CD8-positive, alpha-beta memory T cell (primary cell): Measurements from ENCODE around the gene STAP2. TPM values are rescaled to one million over a fixed set of nuclear protein-coding genes. Genes with fewer than 3 reads are reported as not detected.
A peak's percentile ranks its signal among the peaks of the same experiment; 100 is the strongest.
"Not testable (repeated sequence)": the region's sequence is repeated elsewhere in the genome, so short reads cannot be mapped to it uniquely, and the experiment has no call there.

Experiments used
- CTCF ChIA-PET: fragments of 350-600 bp; sonication (Branson Sonifier 250); formaldehyde crosslinking; loops from one replicate; lab custom pipeline; 2021; ENCODE audit warnings: antibody characterized with exemption; lab: Charles Lee
- POLR2A ChIA-PET: fragments of 350-600 bp; sonication (Branson Sonifier 250); formaldehyde crosslinking; loops from one replicate; lab custom pipeline; 2021; ENCODE audit warnings: antibody characterized with exemption; lab: Charles Lee
- DNase-seq, 5 donors: peaks; one replicate each; pipeline versions ENCODE4 v3.0.0 to v3.0.0-alpha.2; 2020 to 2022; ENCODE audit warnings: mixed read lengths in 1 of 5
- H3K27ac ChIP-seq: one replicate; pipeline ENCODE4 v1.7.0; 2013; ENCODE audit warnings: low read depth, mild to moderate bottlenecking, low read length, moderate library complexity
- H3K27me3 ChIP-seq: 2 replicates; pipeline ENCODE4 v1.7.0; 2013; ENCODE audit warnings: low read length, mild to moderate bottlenecking; ENCODE audit not compliant: insufficient read depth, poor library complexity, severe bottlenecking
- H3K36me3 ChIP-seq: 2 replicates; pipeline ENCODE4 v1.7.0; 2013; ENCODE audit warnings: mild to moderate bottlenecking, low read length, moderate library complexity; ENCODE audit not compliant: insufficient read depth
- H3K4me1 ChIP-seq: 2 replicates; pipeline ENCODE4 v1.7.0; 2013; ENCODE audit warnings: mild to moderate bottlenecking, low read length, moderate library complexity; ENCODE audit not compliant: insufficient read depth
- H3K4me3 ChIP-seq: 2 replicates; pipeline ENCODE4 v1.7.0; 2013; ENCODE audit warnings: mild to moderate bottlenecking, low read length
- H3K9me3 ChIP-seq: 2 replicates; pipeline ENCODE4 v1.7.0; 2013; ENCODE audit warnings: mild to moderate bottlenecking, low read length
- H3K27ac Mint-ChIP-seq, 8 donors: one replicate each; pipeline ENCODE4 v1.8.0; 2020 to 2021; ENCODE audit warnings: mixed read lengths in 8 of 8, mild to moderate bottlenecking in 6 of 8, inconsistent platforms in 3 of 8, moderate library complexity in 3 of 8
- H3K27me3 Mint-ChIP-seq, 2 donors: one replicate each; pipeline ENCODE4 v1.8.0; 2020 to 2021; ENCODE audit warnings: mixed read lengths in 2 of 2, mild to moderate bottlenecking in 1 of 2, moderate library complexity in 1 of 2
- H3K36me3 Mint-ChIP-seq, 3 donors: one replicate each; pipeline ENCODE4 v1.8.0; 2020 to 2021; ENCODE audit warnings: mixed read lengths in 3 of 3, inconsistent platforms in 1 of 3, mild to moderate bottlenecking in 1 of 3
- H3K4me1 Mint-ChIP-seq, 3 donors: one replicate each; pipeline ENCODE4 v1.8.0; 2020 to 2021; ENCODE audit warnings: mixed read lengths in 3 of 3, inconsistent platforms in 1 of 3, mild to moderate bottlenecking in 1 of 3
- H3K4me3 Mint-ChIP-seq, 7 donors: one replicate each; pipeline ENCODE4 v1.8.0; 2020 to 2021; ENCODE audit warnings: mixed read lengths in 7 of 7, mild to moderate bottlenecking in 6 of 7, moderate library complexity in 4 of 7, inconsistent platforms in 2 of 7
- H3K9me3 Mint-ChIP-seq, 5 donors: one replicate each; pipeline ENCODE4 v1.8.0; 2020 to 2022; ENCODE audit warnings: mixed read lengths in 5 of 5, mild to moderate bottlenecking in 3 of 5, moderate library complexity in 2 of 5, inconsistent platforms in 1 of 5
- polyA plus RNA-seq: library from polyadenylated mRNA; unstranded; fragments of 300-500 nt; fragmentation: Illumina TruSeq; gene quantifications from one replicate; pipeline ENCODE4 v1.2.3, GENCODE V29; 2021
- total RNA-seq, 2 experiments: library from RNA; stranded (reverse); gene quantifications; one replicate each; pipeline ENCODE4 v1.2.3, GENCODE V29; 2021

STAP2 gene
- total and polyA plus RNA-seq, 3 experiments from 2014 or later = 1.8 to 6.1 (median 3.9) TPM

DNA sequence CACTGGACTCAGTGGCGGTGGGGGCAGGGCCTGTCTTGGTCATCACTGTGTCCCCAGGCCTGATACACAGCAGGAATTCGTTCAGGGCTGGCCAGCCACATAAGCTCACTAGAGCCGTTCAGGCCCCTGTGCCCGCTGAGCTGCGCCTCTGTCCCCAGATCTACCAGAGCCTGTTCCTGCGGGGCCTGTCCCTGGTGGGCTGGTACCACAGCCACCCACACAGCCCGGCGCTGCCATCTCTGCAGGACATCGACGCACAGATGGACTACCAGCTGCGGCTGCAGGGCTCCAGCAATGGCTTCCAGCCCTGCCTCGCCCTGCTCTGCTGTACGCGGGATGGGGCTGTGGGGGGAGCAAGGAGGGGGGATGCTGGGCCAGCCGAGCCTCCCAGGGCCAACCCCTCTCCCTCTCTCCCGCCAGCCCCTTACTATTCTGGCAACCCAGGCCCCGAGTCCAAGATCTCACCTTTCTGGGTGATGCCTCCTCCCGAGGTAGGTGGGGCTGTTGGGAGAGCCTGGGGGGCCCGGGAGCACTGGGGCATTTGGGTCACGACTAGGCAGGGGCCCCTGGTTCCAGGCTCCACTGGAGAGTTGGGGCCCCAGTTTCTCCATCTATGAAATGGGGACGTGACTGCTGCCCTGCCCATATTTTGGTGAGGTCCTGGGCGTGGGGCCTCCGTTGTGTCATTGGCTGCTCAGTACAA, 18.6 kb upstream of the STAP2 start:
- ChIA-PET CTCF (no interaction called here), POLR2A (no interaction called here)
- no peak overlapping the region for H3K27ac ChIP-seq
- Mint-ChIP-seq H3K4me3 (no peak overlapping the region), H3K36me3 (peaks cover 0 to 37% (median 0%) of the 10 kb centered on the region in 3 donors), H3K4me1 (peaks cover 0 to 3% (median 2%) of the 10 kb centered on the region in 3 donors), H3K27ac (no peak overlapping the region), H3K9me3 (no peaks in the 10 kb centered on the region), H3K27me3 (no peaks in the 10 kb centered on the region)
- no peaks in the 10 kb centered on the region for H3K4me1 ChIP-seq
- H3K9me3 ChIP-seq = no peaks in the 10 kb centered on the region
- DNase-seq = no peak
- H3K36me3 ChIP-seq = no peaks in the 10 kb centered on the region
- H3K4me3 ChIP-seq = no peak overlapping the region
- no peaks in the 10 kb centered on the region for H3K27me3 ChIP-seq

DNA sequence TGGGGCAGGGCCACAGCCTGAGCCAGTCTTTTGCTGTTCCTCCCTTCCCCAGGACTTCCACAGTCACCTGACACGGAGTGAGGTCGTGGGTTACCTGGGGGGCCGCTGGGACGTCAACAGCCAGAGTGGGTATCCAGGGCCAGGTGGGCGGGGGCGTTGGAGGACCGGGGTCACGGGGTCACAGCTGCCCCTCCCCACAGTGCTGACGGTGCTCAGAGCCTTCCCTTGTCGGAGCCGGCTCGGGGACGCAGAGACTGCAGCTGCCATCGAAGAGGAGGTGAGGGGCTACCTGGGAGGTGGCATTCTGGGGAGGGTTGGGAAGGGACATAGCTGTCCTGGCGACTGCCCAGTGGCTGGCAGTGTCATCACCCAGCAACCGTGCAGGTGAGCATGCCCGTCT, 16.3 kb upstream of the STAP2 start:
- Histone ChIP-seq H3K27me3 (no peaks in the 10 kb centered on the region), H3K4me3 (no peak overlapping the region), H3K36me3 (no peaks in the 10 kb centered on the region), H3K4me1 (no peaks in the 10 kb centered on the region), H3K9me3 (no peaks in the 10 kb centered on the region), H3K27ac (no peak overlapping the region)
- POLR2A ChIA-PET = no interaction called here
- H3K27me3 Mint-ChIP-seq = no peaks in the 10 kb centered on the region
- DNase-seq = no peak
- no peaks in the 10 kb centered on the region for H3K9me3 Mint-ChIP-seq
- no peak overlapping the region for H3K4me3 Mint-ChIP-seq
- CTCF ChIA-PET = interaction anchor here (0.8 to 1.6 kb wide), 2 partner anchors 14 to 78 kb away, joined by 3 to 5 read pairs; no protein-coding TSS in a partner anchor
- H3K4me1 Mint-ChIP-seq = peaks cover 0 to 3% (median 2%) of the 10 kb centered on the region in 3 donors
- peak overlapping the region in 1 of 8 donors; percentile 83 for H3K27ac Mint-ChIP-seq
- peaks cover 0 to 25% (median 0%) of the 10 kb centered on the region in 3 donors for H3K36me3 Mint-ChIP-seq

DNA sequence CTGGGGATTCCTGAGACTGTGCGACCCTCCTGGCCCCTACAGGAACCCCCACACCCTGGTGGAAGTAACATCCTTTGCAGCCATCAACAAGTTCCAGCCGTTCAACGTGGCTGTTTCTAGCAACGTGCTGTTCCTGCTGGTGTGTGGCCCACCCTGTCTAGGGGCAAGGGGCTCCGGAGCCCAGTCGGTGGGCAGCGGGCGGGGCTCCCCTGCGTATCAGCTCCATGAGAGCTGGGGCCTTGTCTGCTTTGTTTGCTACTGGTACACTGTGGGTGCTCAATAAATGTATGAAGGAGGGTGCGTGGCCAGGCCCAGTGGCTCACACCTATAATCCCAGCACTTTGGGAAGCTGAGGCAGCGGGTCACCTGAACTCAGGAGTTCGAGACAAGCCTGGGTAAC, 15.7 kb upstream of the STAP2 start:
- H3K27me3 Mint-ChIP-seq = no peaks in the 10 kb centered on the region
- Histone ChIP-seq H3K9me3 (no peaks in the 10 kb centered on the region), H3K4me3 (no peak overlapping the region), H3K4me1 (no peaks in the 10 kb centered on the region), H3K27ac (no peak overlapping the region), H3K36me3 (no peaks in the 10 kb centered on the region), H3K27me3 (no peaks in the 10 kb centered on the region)
- CTCF ChIA-PET = interaction anchor here (1.6 to 4.8 kb wide), 3 partner anchors 10 to 87 kb away, joined by 5 to 41 read pairs (median 30); partner anchors contain the start of gene MPND
- H3K36me3 Mint-ChIP-seq = peaks cover 0 to 23% (median 0%) of the 10 kb centered on the region in 3 donors
- H3K4me3 Mint-ChIP-seq = no peak overlapping the region
- POLR2A ChIA-PET = no interaction called here
- no peaks in the 10 kb centered on the region for H3K9me3 Mint-ChIP-seq
- peaks cover 0 to 3% (median 2%) of the 10 kb centered on the region in 3 donors for H3K4me1 Mint-ChIP-seq
- DNase-seq = no peak
- H3K27ac Mint-ChIP-seq = no peak overlapping the region

DNA sequence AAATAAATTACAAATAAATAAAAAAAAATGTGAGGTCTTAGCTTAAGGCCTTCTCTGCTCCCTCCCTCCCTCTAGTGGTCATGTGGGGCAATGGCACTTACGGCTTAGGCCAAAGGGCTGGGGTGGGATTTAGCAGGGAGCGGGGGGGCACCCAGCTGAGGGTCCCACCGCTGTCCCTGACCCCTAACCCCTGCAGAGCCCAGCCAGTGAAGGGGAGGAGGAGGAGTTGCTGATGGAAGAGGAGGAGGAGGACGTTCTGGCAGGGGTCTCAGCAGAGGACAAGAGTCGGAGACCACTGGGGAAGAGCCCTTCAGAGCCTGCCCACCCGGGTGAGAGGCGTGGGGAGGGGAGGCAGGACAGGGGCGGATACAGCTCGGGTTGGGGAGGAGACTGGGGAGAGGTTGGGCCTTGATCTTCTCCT, 14.1 kb upstream of the STAP2 start:
- peaks cover 0 to 3% (median 2%) of the 10 kb centered on the region in 3 donors for H3K4me1 Mint-ChIP-seq
- H3K27ac Mint-ChIP-seq = peak overlapping the region in 3 of 8 donors; percentile 22 to 87 (median 46)
- no peaks in the 10 kb centered on the region for H3K9me3 Mint-ChIP-seq
- CTCF ChIA-PET = interaction anchor here (0.6 to 4.8 kb wide), 23 partner anchors 9 to 365 kb away, joined by 3 to 41 read pairs (median 5); partner anchors contain the start of genes HDGFL2 and MPND
- no peak overlapping the region for H3K27ac ChIP-seq
- H3K36me3 ChIP-seq = no peaks in the 10 kb centered on the region
- H3K4me1 ChIP-seq = no peaks in the 10 kb centered on the region
- H3K4me3 Mint-ChIP-seq = no peak overlapping the region
- no peaks in the 10 kb centered on the region for H3K27me3 ChIP-seq
- no peaks in the 10 kb centered on the region for H3K27me3 Mint-ChIP-seq
- H3K9me3 ChIP-seq = no peaks in the 10 kb centered on the region
- H3K36me3 Mint-ChIP-seq = peaks cover 0 to 22% (median 0%) of the 10 kb centered on the region in 3 donors
- POLR2A ChIA-PET = interaction anchor here (1.0 to 1.8 kb wide), 2 partner anchors 9 to 15 kb away, joined by 3 to 9 read pairs; partner anchors contain the start of gene MPND
- no peak overlapping the region for H3K4me3 ChIP-seq
- DNase-seq = peak in 4 of 5 donors; percentile 50 to 77 (median 52)

DNA sequence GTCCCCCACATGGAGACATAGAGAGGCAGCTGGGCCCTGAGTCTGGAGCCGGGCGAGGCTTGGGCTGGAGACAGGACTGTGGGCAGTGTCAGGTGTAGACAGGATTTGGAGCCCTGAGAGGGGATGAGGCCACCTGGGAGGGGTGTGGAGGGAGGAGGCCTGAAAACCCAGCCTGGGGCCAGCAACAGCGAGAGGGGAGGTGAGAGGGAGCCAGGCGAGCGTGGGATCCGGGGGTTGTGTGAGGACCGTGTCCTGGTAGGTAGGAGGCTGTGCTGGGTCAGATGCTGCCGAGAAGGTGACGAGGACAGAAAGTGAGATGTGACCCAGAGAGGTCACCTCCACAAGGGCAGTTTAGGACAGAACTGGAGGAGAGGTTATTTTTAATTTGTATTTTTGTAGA, 12.1 kb upstream of the STAP2 start:
- CTCF ChIA-PET = interaction anchor here (4.8 kb wide), 1 partner anchor 83 kb away, joined by 41 read pairs; no protein-coding TSS in a partner anchor
- H3K4me1 ChIP-seq = no peaks in the 10 kb centered on the region
- H3K4me1 Mint-ChIP-seq = peaks cover 2 to 7% (median 4%) of the 10 kb centered on the region in 3 donors
- peaks cover 0 to 31% (median 3%) of the 10 kb centered on the region in 3 donors for H3K36me3 Mint-ChIP-seq
- H3K4me3 Mint-ChIP-seq = no peak overlapping the region
- no peak for DNase-seq
- H3K27me3 Mint-ChIP-seq = no peaks in the 10 kb centered on the region
- H3K27ac ChIP-seq = no peak overlapping the region
- H3K36me3 ChIP-seq = no peaks in the 10 kb centered on the region
- H3K27ac Mint-ChIP-seq = peak overlapping the region in 2 of 8 donors; percentile 6 to 96
- no peaks in the 10 kb centered on the region for H3K9me3 ChIP-seq
- no peaks in the 10 kb centered on the region for H3K9me3 Mint-ChIP-seq
- H3K4me3 ChIP-seq = no peak overlapping the region
- POLR2A ChIA-PET = no interaction called here
- H3K27me3 ChIP-seq = no peaks in the 10 kb centered on the region

DNA sequence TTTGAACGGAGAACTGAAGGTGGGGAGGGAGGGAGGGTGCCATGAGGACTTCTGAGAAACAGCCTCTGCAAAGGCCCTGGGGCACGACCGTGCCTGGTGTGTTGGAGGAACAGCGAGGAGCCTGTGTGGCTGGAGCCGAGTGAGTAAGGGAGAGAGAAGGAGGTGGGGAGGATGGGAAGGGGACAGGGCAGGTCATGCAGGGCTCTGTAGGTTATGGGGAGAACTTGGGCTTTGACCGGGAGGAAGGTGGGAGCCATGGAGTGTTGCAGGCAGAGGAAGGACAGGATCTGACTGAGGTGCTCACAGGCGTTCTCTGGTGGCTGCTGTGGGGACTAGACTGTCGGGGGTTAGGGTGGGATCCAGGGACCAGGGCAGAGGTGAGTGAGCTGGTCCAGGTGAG, 11.5 kb upstream of the STAP2 start:
- no peaks in the 10 kb centered on the region for H3K9me3 ChIP-seq
- Mint-ChIP-seq H3K27ac (peak overlapping the region in 3 of 8 donors; percentile 1 to 96 (median 6)), H3K27me3 (no peaks in the 10 kb centered on the region), H3K9me3 (no peaks in the 10 kb centered on the region), H3K4me1 (peaks cover 5 to 11% (median 7%) of the 10 kb centered on the region in 3 donors), H3K36me3 (peaks cover 0 to 35% (median 3%) of the 10 kb centered on the region in 3 donors), H3K4me3 (no peak overlapping the region)
- DNase-seq = no peak
- H3K27me3 ChIP-seq = no peaks in the 10 kb centered on the region
- no peak overlapping the region for H3K4me3 ChIP-seq
- no peaks in the 10 kb centered on the region for H3K36me3 ChIP-seq
- no peaks in the 10 kb centered on the region for H3K4me1 ChIP-seq
- ChIA-PET POLR2A (no interaction called here), CTCF (interaction anchor here (4.8 kb wide), 1 partner anchor 83 kb away, joined by 41 read pairs; no protein-coding TSS in a partner anchor)
- no peak overlapping the region for H3K27ac ChIP-seq

DNA sequence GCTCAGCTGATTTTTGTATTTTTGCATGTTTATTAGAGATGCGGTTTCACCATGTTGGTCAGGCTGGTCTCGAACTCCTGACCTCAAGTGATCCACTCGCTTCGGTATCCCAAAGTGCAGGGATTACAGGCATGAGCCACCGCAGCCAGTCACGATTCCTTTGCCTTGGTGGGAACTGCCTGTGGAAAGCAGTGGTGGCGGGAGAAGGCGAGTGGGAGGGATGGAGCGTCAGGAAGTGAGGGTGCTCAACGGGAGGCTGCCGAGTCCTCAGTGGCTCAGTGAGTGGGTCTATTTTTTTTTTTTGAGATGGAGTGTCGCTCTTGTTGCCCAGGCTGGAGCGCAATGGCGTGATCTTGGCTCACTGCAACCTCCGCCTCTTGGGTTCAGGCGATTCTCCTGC, 10.6 kb upstream of the STAP2 start:
- H3K4me1 ChIP-seq, H3K36me3 ChIP-seq, H3K9me3 ChIP-seq, H3K27ac ChIP-seq, H3K27me3 Mint-ChIP-seq, H3K4me3 Mint-ChIP-seq, DNase-seq, H3K27me3 ChIP-seq, CTCF ChIA-PET, POLR2A ChIA-PET, H3K9me3 Mint-ChIP-seq, H3K4me3 ChIP-seq: not testable (repeated sequence)
- H3K4me1 Mint-ChIP-seq = peaks cover 5 to 13% (median 7%) of the 10 kb centered on the region in 3 donors
- peak overlapping the region in 1 of 8 donors; percentile 48 for H3K27ac Mint-ChIP-seq
- peaks cover 0 to 35% (median 3%) of the 10 kb centered on the region in 3 donors for H3K36me3 Mint-ChIP-seq

DNA sequence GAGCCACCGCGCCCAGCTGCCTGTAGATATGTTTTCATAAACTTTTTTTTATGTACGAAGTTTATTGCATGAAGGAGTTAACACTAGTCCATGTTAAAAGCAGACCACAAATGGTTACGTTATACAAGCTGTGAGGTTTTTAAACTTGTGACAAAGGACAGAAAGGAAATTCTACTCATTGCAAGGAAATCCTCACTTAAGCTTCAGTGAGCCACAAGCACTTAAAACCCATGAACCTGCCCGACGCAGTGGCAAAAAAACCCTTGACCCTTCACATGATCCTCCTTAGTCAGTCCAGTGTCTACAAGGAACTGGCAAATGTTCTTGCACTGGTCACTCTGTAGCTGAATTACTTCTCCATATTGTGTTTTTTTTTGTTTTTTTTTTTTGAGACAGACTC, 8.9 kb upstream of the STAP2 start:
- ChIA-PET CTCF (no interaction called here), POLR2A (interaction anchor here (0.6 to 0.7 kb wide), 3 partner anchors 11 to 43 kb away, joined by 4 to 5 read pairs (median 4); partner anchors contain the start of gene FSD1)
- peaks cover 0 to 3% of the 10 kb centered on the region in 2 donors for H3K27me3 Mint-ChIP-seq
- peaks cover 0 to 38% (median 3%) of the 10 kb centered on the region in 3 donors for H3K36me3 Mint-ChIP-seq
- no peaks in the 10 kb centered on the region for H3K9me3 Mint-ChIP-seq
- H3K27me3 ChIP-seq = no peaks in the 10 kb centered on the region
- no peak overlapping the region for H3K27ac ChIP-seq
- DNase-seq = no peak
- peak overlapping the region in 1 of 7 donors; percentile 69 for H3K4me3 Mint-ChIP-seq
- no peaks in the 10 kb centered on the region for H3K9me3 ChIP-seq
- peak overlapping the region in 2 of 8 donors; percentile 38 to 54 for H3K27ac Mint-ChIP-seq
- H3K4me1 Mint-ChIP-seq = peaks cover 12 to 23% (median 14%) of the 10 kb centered on the region in 3 donors
- H3K4me3 ChIP-seq = no peak overlapping the region
- no peaks in the 10 kb centered on the region for H3K36me3 ChIP-seq
- peaks cover 8% of the 10 kb centered on the region for H3K4me1 ChIP-seq
